ENCODE results near the gene ARMC7.

ARMC7 gene

DNA sequence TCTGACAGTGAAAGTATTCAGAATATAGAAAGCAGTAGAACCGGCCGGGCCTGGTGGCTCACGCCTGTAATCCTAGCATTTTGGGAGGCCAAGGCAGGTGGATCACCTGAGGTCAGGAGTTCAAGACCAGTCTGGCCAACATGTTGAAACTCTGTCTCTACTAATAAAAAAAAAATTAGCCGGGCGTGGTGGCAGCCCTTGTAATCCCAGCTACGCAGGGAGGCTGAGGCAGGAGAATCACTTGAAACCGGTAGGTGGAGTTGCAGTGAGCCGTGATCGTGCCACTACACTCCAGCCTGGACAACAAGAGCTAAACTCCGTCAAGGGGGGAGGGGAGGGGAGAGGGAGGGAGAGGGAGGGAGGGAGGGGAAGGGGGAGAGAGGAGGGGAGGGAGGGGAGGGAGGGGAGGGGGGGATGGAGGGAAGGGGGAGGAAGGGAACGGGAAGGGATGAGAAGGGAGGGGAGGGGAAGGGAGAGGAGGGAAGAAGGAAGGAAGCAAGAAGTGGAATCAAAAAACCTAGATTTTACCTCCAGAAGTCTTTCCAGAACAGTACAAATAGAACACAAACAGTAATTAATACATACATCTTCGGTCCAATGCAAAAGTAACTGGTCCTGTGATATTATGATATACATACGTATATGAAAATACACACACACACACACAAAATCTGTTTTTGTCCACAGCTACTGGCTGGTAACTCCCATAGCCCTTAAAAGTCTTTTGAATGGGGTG lies 32.6 kb downstream of the ARMC7 start:
- TF ChIP-seq EZH2phosphoT487 (IDR thresholded peaks at IDR 0.05; ENCODE audit: borderline replicate concordance, low read length), result no peak
- TF ChIP-seq CTCF (IDR thresholded peaks at IDR 0.05; ENCODE audit: low read depth, low read length, poor library complexity, severe bottlenecking), result no peak
- Histone ChIP-seq H3K27ac (ENCODE audit: low read depth, low read length) (no peak overlapping the region), H3K9me3 (ENCODE audit: control insufficient read depth, insufficient read depth, low read length) (no peaks in the 10 kb centered on the region), H3K36me3 (ENCODE audit: control insufficient read depth, low read length) (peaks cover 96% of the 10 kb centered on the region), H3K9me2 (replicated peaks; ENCODE audit: control insufficient read depth, low read length) (no peaks in the 10 kb centered on the region), H3K79me2 (ENCODE audit: control insufficient read depth, low read length) (peaks cover 6% of the 10 kb centered on the region; the same call in 1 of the 2 replicates), H3K4me1 (ENCODE audit: control insufficient read depth, low read length) (peaks cover 15% of the 10 kb centered on the region), H3K4me2 (ENCODE audit: low read length) (no peak overlapping the region), H3K4me3 (ENCODE audit: low read length) (no peak overlapping the region), H3K27me3 (ENCODE audit: control insufficient read depth, low read length) (no peaks in the 10 kb centered on the region), H4K20me1 (ENCODE audit: control insufficient read depth, insufficient read depth, low read depth, low read length) (peaks cover 3% of the 10 kb centered on the region; the same call in 1 of the 2 replicates), H3F3A (ENCODE audit: control insufficient read depth, insufficient read depth) (peaks cover 13% of the 10 kb centered on the region)

DNA sequence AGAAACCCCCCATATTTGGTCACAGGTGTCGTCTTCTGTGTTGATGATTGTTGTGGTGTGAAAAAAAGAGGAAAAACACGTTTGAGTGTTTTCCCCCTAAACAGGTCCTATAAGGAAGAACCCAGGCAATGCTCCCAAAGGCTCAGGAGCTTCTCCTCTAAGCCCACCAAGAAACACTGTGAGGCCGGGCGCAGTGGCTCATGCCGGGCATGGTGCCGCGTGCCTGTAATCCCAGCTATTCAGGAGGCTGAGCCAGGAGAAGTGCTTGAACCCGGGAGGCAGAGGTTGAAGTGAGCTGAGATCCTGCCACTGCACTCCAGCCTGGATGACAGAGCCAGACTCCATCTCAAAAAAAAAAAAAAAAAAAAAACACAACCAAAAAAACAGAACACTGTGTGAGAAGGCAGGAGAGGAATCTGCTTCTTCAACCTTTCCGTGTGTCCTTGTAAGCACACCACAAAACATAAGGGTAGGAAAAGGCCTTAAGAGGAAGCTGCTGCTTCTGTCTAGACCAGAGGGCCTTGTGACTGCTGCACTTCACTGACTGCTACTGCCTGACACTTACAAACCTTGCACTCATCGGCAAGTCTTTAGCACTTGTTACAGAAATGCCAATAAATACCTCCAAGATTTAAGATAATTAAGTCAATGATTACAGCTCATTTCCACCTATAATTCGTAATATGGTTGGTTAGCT lies 35.2 kb downstream of the ARMC7 start:
- Histone ChIP-seq H3K4me2 (ENCODE audit: low read length) (no peak overlapping the region), H3K9me3 (ENCODE audit: control insufficient read depth, insufficient read depth, low read length) (no peaks in the 10 kb centered on the region), H3K27ac (ENCODE audit: low read depth, low read length) (no peak overlapping the region), H3K4me3 (ENCODE audit: low read length) (no peak overlapping the region), H3K9me2 (replicated peaks; ENCODE audit: control insufficient read depth, low read length) (no peaks in the 10 kb centered on the region), H4K20me1 (ENCODE audit: control insufficient read depth, insufficient read depth, low read depth, low read length) (no peaks in the 10 kb centered on the region; the same call in 1 of the 2 replicates), H3K27me3 (ENCODE audit: control insufficient read depth, low read length) (no peaks in the 10 kb centered on the region), H3K36me3 (ENCODE audit: control insufficient read depth, low read length) (peaks cover 92% of the 10 kb centered on the region), H3K4me1 (ENCODE audit: control insufficient read depth, low read length) (peaks cover 15% of the 10 kb centered on the region), H3F3A (ENCODE audit: control insufficient read depth, insufficient read depth) (peaks cover 8% of the 10 kb centered on the region; the same call in 1 of the 2 replicates), H3K79me2 (ENCODE audit: control insufficient read depth, low read length) (peaks cover 32% of the 10 kb centered on the region)
- TF ChIP-seq CTCF (IDR thresholded peaks at IDR 0.05; ENCODE audit: low read depth, low read length, poor library complexity, severe bottlenecking) (no peak), EZH2phosphoT487 (IDR thresholded peaks at IDR 0.05; ENCODE audit: borderline replicate concordance, low read length) (no peak)

GRCh38 chr17:75146592-75146991 lies 36.8 kb downstream of the ARMC7 start:
- H4K20me1 ChIP-seq (ENCODE audit: control insufficient read depth, insufficient read depth, low read depth, low read length), result no peaks in the 10 kb centered on the region; the same call in 1 of the 2 replicates
- H3K36me3 ChIP-seq (ENCODE audit: control insufficient read depth, low read length), result peaks cover 79% of the 10 kb centered on the region
- H3K4me1 ChIP-seq (ENCODE audit: control insufficient read depth, low read length), result peaks cover 6% of the 10 kb centered on the region; the same call in 1 of the 2 replicates
- peaks cover 48% of the 10 kb centered on the region for H3K79me2 ChIP-seq (ENCODE audit: control insufficient read depth, low read length)
- H3K27me3 ChIP-seq (ENCODE audit: control insufficient read depth, low read length), result no peaks in the 10 kb centered on the region
- peaks cover 8% of the 10 kb centered on the region; the same call in 1 of the 2 replicates for H3F3A ChIP-seq (ENCODE audit: control insufficient read depth, insufficient read depth)
- no peak overlapping the region for H3K4me3 ChIP-seq (ENCODE audit: low read length)
- no peak overlapping the region for H3K4me2 ChIP-seq (ENCODE audit: low read length)
- H3K9me2 ChIP-seq (replicated peaks; ENCODE audit: control insufficient read depth, low read length), result no peaks in the 10 kb centered on the region
- H3K27ac ChIP-seq (ENCODE audit: low read depth, low read length), result no peak overlapping the region
- no peaks in the 10 kb centered on the region for H3K9me3 ChIP-seq (ENCODE audit: control insufficient read depth, insufficient read depth, low read length)
- TF ChIP-seq CTCF (IDR thresholded peaks at IDR 0.05; ENCODE audit: low read depth, low read length, poor library complexity, severe bottlenecking) (no peak), EZH2phosphoT487 (IDR thresholded peaks at IDR 0.05; ENCODE audit: borderline replicate concordance, low read length) (no peak)
